Liver (tissue), 9 donors: ENCODE measurements around the gene LGI1. TPM values are rescaled to one million over a fixed set of nuclear protein-coding genes. Genes with fewer than 3 reads are reported as not detected.

Experiments
- DNase-seq: peaks from one replicate; pipeline ENCODE4 v3.0.0-alpha.2; 2017; ENCODE audit warnings: low spot score
- H3K27ac ChIP-seq, 2 donors: one replicate each; pipeline ENCODE4 v1.7.0; 2013; ENCODE audit warnings: inconsistent platforms in 2 of 2, low read length in 2 of 2, control low read depth in 1 of 2, low read depth in 1 of 2, mild to moderate bottlenecking in 1 of 2
- H3K27me3 ChIP-seq, 4 donors: one replicate each; pipeline versions ENCODE4 v1.6.1 to v1.7.0; 2013; ENCODE audit warnings: low read length in 3 of 4, inconsistent platforms in 1 of 4, mild to moderate bottlenecking in 1 of 4, moderate library complexity in 1 of 4; ENCODE audit not compliant: control insufficient read depth in 4 of 4, insufficient read depth in 4 of 4
- H3K36me3 ChIP-seq, 4 donors: one replicate each; pipeline versions ENCODE4 v1.6.1 to v1.7.0; 2013; ENCODE audit warnings: low read length in 3 of 4, mild to moderate bottlenecking in 3 of 4, low read depth in 1 of 4, moderate library complexity in 1 of 4; ENCODE audit not compliant: control insufficient read depth in 4 of 4, insufficient read depth in 3 of 4
- H3K4me1 ChIP-seq, 4 donors: one replicate each; pipeline versions ENCODE4 v1.6.1 to v1.7.0; 2013; ENCODE audit warnings: low read length in 3 of 4, mild to moderate bottlenecking in 3 of 4, moderate library complexity in 1 of 4; ENCODE audit not compliant: control insufficient read depth in 4 of 4, insufficient read depth in 4 of 4
- H3K4me3 ChIP-seq, 3 donors: one replicate each; pipeline versions ENCODE4 v1.6.1 to v1.7.0; 2013; ENCODE audit warnings: low read length in 3 of 3, control low read depth in 1 of 3, low read depth in 1 of 3, mild to moderate bottlenecking in 1 of 3
- H3K9ac ChIP-seq, 2 donors: one replicate each; pipeline ENCODE4 v1.7.0; 2013; ENCODE audit warnings: low read length in 2 of 2, mild to moderate bottlenecking in 2 of 2, moderate library complexity in 2 of 2, control low read depth in 1 of 2, low read depth in 1 of 2
- H3K9me3 ChIP-seq, 4 donors: one replicate each; pipeline versions ENCODE4 v1.6.1 to v1.7.0; 2013; ENCODE audit warnings: low read length in 3 of 4; ENCODE audit not compliant: control insufficient read depth in 4 of 4
- ATF3 ChIP-seq: IDR thresholded peaks from 2 replicates; pipeline ENCODE4 v1.6.1; 2016; ENCODE audit warnings: antibody characterized with exemption
- CTCF ChIP-seq: fragments of 150-350 bp; IDR thresholded peaks from 2 replicates; pipeline ENCODE4 v1.5.1; 2017; ENCODE audit warnings: improper control_type of control experiment, low read depth, low read length; ENCODE audit not compliant: missing input control
- EGR1 ChIP-seq, 2 donors: IDR thresholded peaks; 2 replicates each; pipeline ENCODE4 v1.6.1; 2016 to 2018; ENCODE audit warnings: antibody characterized with exemption in 2 of 2, low read depth in 2 of 2
- FOXA1 ChIP-seq: IDR thresholded peaks from 2 replicates; pipeline ENCODE4 v1.6.1; 2016; ENCODE audit warnings: antibody characterized with exemption
- HNF4A ChIP-seq, 2 donors: conservative IDR thresholded peaks; 2 replicates each; pipeline ENCODE4 v1.6.1; 2016; ENCODE audit warnings: antibody characterized with exemption in 2 of 2, mild to moderate bottlenecking in 2 of 2
- HNF4G ChIP-seq: IDR thresholded peaks from 2 replicates; pipeline ENCODE4 v1.6.1; 2016; ENCODE audit warnings: antibody characterized with exemption
- JUND ChIP-seq, 2 donors: IDR thresholded peaks; 2 replicates each; pipeline ENCODE4 v1.6.1; 2016; ENCODE audit warnings: antibody characterized with exemption in 2 of 2
- RAD21 ChIP-seq, 2 donors: IDR thresholded peaks; 2 replicates each; pipeline ENCODE4 v1.6.1; 2016; ENCODE audit warnings: antibody characterized with exemption in 2 of 2, mild to moderate bottlenecking in 2 of 2
- REST ChIP-seq: IDR thresholded peaks from 2 replicates; pipeline ENCODE4 v1.6.1; 2016; ENCODE audit warnings: antibody characterized with exemption, mild to moderate bottlenecking
- RXRA ChIP-seq, 2 donors: IDR thresholded peaks; 2 replicates each; pipeline ENCODE4 v1.6.1; 2017 to 2018; ENCODE audit warnings: antibody characterized with exemption in 2 of 2, mild to moderate bottlenecking in 1 of 2
- SP1 ChIP-seq: IDR thresholded peaks from 2 replicates; pipeline ENCODE4 v1.6.1; 2018; ENCODE audit warnings: antibody characterized with exemption, mild to moderate bottlenecking
- TAF1 ChIP-seq: conservative IDR thresholded peaks from 2 replicates; pipeline ENCODE4 v1.6.1; 2016; ENCODE audit warnings: antibody characterized with exemption, mild to moderate bottlenecking
- YY1 ChIP-seq: IDR thresholded peaks from 2 replicates; pipeline ENCODE4 v1.6.1; 2016; ENCODE audit warnings: antibody characterized with exemption, mild to moderate bottlenecking
- ZBTB33 ChIP-seq: IDR thresholded peaks from 2 replicates; pipeline ENCODE4 v1.6.1; 2016; ENCODE audit warnings: antibody characterized with exemption
- WGBS: extraction: QIAGEN DNeasy Blood & Tissue Kit; methylation state at CpG from one replicate; pipeline ENCODE4 v1.1.7; 2013; 5-methylcytosine and 5-hydroxymethylcytosine counted together
- polyA plus RNA-seq, 2 donors: library from polyadenylated mRNA; stranded (reverse) in 1 of 2; unstranded in 1 of 2; fragments of 200-250 nt in 1 of 2; fragments of >200 nt in 1 of 2; fragmentation: Nextera tagmentation in 1 of 2; extraction: Ambion mirVana in 1 of 2; gene quantifications; one replicate each; pipeline versions ENCODE4 v1.2.1 to v1.2.3, GENCODE V29; 2013 to 2015
- total RNA-seq, 2 donors: library from RNA; depleted of rRNA; stranded (reverse); fragments of >200 nt; gene quantifications; one replicate each; pipeline ENCODE4 v1.2.3, GENCODE V29; 2014
- donor health status: healthy.
- donor health status: healthy.
- donor health status: healthy.
- donor health status: healthy.
- donor health status: healthy.

Gene LGI1
- total and polyA plus RNA-seq, 4 donors, result 0.28 to 1.2 (median 1.1) TPM; not detected in 1

- TF ChIP-seq RXRA (IDR thresholded peaks at IDR 0.05) (peak; percentile 51 to 72), EGR1 (IDR thresholded peaks at IDR 0.05; ENCODE audit: low read depth in 2 of 2) (no peak), RAD21 (IDR thresholded peaks at IDR 0.05) (peak; percentile 43 to 60), CTCF (peak; percentile 26)
- no peaks in the 10 kb centered on the region for H3K27me3 ChIP-seq
- WGBS, result 49% methylated on average over 2 of the region's 2 CpGs
- no peaks in the 10 kb centered on the region for H3K36me3 ChIP-seq
- no peak for DNase-seq
- no peaks in the 10 kb centered on the region for H3K4me1 ChIP-seq
- no peak overlapping the region for H3K27ac ChIP-seq
- no peak overlapping the region for H3K4me3 ChIP-seq
- no peaks in the 10 kb centered on the region for H3K9me3 ChIP-seq
- no peak overlapping the region for H3K9ac ChIP-seq
These were observed 26.3 kb downstream of the LGI1 start for GRCh38 chr10:93784059-93784458.

GRCh38 chr10:93788413-93789208 lies 30.9 kb downstream of the LGI1 start:
- H3K27me3 ChIP-seq, result no peaks in the 10 kb centered on the region
- H3K36me3 ChIP-seq, result no peaks in the 10 kb centered on the region
- H3K9me3 ChIP-seq, result no peaks in the 10 kb centered on the region
- H3K9ac ChIP-seq, result no peak overlapping the region
- 63% methylated on average over 3 of the region's 3 CpGs for WGBS
- TF ChIP-seq HNF4G (no peak), CTCF (no peak), SP1 (no peak), FOXA1 (no peak), ZBTB33 (no peak), RAD21 (IDR thresholded peaks at IDR 0.05) (no peak), REST (no peak), ATF3 (no peak), YY1 (no peak), EGR1 (IDR thresholded peaks at IDR 0.05; ENCODE audit: low read depth in 2 of 2) (no peak), JUND (IDR thresholded peaks at IDR 0.05) (no peak), TAF1 (no peak), HNF4A (conservative IDR thresholded peaks at IDR 0.05) (no peak)
- H3K27ac ChIP-seq, result no peak overlapping the region
- DNase-seq, result no peak
- no peak overlapping the region for H3K4me3 ChIP-seq
- peaks cover 0 to 3% (median 0%) of the 10 kb centered on the region in 4 donors for H3K4me1 ChIP-seq
